Fibroblast of pulmonary artery (primary cell): ENCODE results near the gene PRCP.
A peak's percentile ranks its signal among the peaks of the same experiment; 100 is the strongest.

ENCODE experiments used
- DNase-seq: peaks from one replicate; pipeline ENCODE4 v3.0.0-alpha.2; 2010; ENCODE audit warnings: low read depth
- H3K4me3 ChIP-seq: replicated peaks from 2 replicates; pipeline ENCODE4 v1.5.1; 2011; ENCODE audit warnings: low read depth, mild to moderate bottlenecking, control low read depth, low read length, moderate library complexity
- CTCF ChIP-seq: IDR thresholded peaks from 2 replicates; pipeline ENCODE4 v1.5.1; 2011; ENCODE audit warnings: mild to moderate bottlenecking, control low read depth, low read length, inconsistent platforms; ENCODE audit errors: missing control alignments

PRCP gene

GRCh38 chr11:82906236-82906635, 6.0 kb upstream of the PRCP start:
- peak; percentile 54 for DNase-seq
- no peak overlapping the region for H3K4me3 ChIP-seq
- peak; percentile 39 for TF ChIP-seq CTCF

DNA sequence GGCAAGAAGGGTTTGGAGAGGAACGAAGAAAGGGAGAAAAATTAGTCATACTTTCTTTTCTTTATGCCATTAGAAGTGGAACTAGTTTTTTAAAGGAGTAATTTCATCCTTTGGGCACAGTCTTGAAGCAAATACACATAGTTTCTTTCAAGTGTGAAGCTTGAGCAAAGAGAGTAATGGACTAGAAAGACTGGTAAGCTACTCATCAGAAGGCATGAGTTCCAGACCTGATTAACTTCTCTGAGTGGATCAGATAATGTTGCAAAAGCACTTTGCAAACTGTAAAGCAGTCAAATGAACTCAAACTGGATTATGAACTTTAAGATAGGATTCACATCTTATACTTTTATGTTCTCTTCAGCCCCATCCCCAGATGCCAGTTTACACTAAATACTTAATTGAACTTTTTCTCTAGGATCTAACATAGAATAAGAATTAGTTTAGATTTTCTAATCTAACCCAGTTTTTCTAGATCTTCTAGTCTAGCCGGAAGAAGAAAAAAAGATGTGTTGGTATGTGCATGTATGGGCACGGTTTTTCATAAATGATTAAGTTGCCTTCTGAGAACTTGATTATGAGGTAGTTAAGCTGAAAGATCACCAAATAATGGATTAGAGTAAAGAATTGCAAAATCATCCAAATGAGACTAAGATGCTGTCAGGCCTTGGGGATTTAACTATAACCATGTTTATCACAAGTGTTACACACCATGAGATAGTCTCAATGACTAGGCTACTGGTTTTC, 3.8 kb upstream of the PRCP start:
- no peak for TF ChIP-seq CTCF

GRCh38 chr11:82902880-82903279, 2.6 kb upstream of the PRCP start:
- H3K4me3 ChIP-seq: no peak overlapping the region
- DNase-seq: no peak
- no peak for TF ChIP-seq CTCF

More for the DNA sequence above, 3.8 kb upstream of the PRCP start:
- DNase-seq: no peak
- H3K4me3 ChIP-seq: no peak overlapping the region

GRCh38 chr11:82901922-82902485, 1.8 kb upstream of the PRCP start:
- TF ChIP-seq CTCF: no peak
- H3K4me3 ChIP-seq: peak overlapping the region; percentile 87
- no peak for DNase-seq

- peak; percentile 98 for DNase-seq
- no peak for TF ChIP-seq CTCF
- H3K4me3 ChIP-seq: peak within 1 kb of the TSS; percentile 87
These were observed 1.1 kb upstream of the PRCP start, which contains the start of gene DDIAS for GRCh38 chr11:82901165-82901921. Gene DDIAS (plus strand): TSS chr11:82901736. CDS start chr11:82914739, 13,003 bp downstream.

DNA sequence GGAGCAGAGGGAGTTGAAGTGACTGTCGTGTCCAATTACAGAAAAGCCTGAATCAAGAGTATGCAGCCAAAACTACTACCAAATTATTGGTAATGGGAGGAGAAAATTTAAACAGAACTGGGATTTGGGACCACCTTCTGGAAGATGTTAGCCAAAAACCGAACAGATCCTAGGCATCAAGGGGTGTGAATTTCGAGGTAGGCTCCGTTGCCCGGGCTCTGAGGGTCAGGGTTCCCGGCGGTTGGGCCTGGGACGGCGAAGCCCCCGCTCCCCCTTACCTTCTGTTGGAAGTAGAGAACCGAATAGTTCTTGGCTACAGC, 313 bp downstream of the PRCP start:
- peak overlapping the region; percentile 87 for H3K4me3 ChIP-seq
- no peak for TF ChIP-seq CTCF
- no peak for DNase-seq
